ENCODE results near the gene KASH5. TPM values are rescaled to one million over a fixed set of nuclear protein-coding genes. Genes with fewer than 3 reads are reported as not detected.

KASH5 gene
- total RNA-seq, 2 experiments from 2014 or later: 12.0 to 16.3 TPM

- no peak overlapping the region for H2AFZ ChIP-seq (ENCODE audit: low read length)
- CTCF ChIA-PET (ENCODE audit: unreplicated experiment): interaction anchor here (0.8 kb wide), 1 partner anchor 35 kb away, joined by 3 read pairs; no protein-coding TSS in a partner anchor
- intact Hi-C loops (cut with micrococcal nuclease; ENCODE audit: unreplicated experiment): no loop called here
- no peak for TF ChIP-seq EZH2phosphoT487 (IDR thresholded peaks at IDR 0.05; ENCODE audit: borderline replicate concordance, low read depth, low read length)
- TF ChIP-seq, protein P1, sequence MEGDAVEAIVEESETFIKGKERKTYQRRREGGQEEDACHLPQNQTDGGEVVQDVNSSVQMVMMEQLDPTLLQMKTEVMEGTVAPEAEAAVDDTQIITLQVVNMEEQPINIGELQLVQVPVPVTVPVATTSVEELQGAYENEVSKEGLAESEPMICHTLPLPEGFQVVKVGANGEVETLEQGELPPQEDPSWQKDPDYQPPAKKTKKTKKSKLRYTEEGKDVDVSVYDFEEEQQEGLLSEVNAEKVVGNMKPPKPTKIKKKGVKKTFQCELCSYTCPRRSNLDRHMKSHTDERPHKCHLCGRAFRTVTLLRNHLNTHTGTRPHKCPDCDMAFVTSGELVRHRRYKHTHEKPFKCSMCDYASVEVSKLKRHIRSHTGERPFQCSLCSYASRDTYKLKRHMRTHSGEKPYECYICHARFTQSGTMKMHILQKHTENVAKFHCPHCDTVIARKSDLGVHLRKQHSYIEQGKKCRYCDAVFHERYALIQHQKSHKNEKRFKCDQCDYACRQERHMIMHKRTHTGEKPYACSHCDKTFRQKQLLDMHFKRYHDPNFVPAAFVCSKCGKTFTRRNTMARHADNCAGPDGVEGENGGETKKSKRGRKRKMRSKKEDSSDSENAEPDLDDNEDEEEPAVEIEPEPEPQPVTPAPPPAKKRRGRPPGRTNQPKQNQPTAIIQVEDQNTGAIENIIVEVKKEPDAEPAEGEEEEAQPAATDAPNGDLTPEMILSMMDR (conservative IDR thresholded peaks at IDR 0.05; ENCODE audit: low read length): no peak
- no peak for DNase-seq (ENCODE audit: low spot score)
- no peaks in the 10 kb centered on the region for H3K9me2 ChIP-seq (ENCODE audit: insufficient read depth, low read length)
- no peaks in the 10 kb centered on the region for H3K36me3 ChIP-seq (ENCODE audit: insufficient read depth, low read length)
- no peak overlapping the region for H3K4me2 ChIP-seq (ENCODE audit: low read length)
- H4K20me1 ChIP-seq (ENCODE audit: insufficient read depth, low read length): no peaks in the 10 kb centered on the region
- no peak overlapping the region for H3K4me3 ChIP-seq (ENCODE audit: low read depth, low read length, poor library complexity, severe bottlenecking)
- H3K4me1 ChIP-seq (ENCODE audit: insufficient read depth, low read length, poor library complexity, severe bottlenecking): peaks cover 13% of the 10 kb centered on the region
- no peaks in the 10 kb centered on the region for H3K79me2 ChIP-seq (ENCODE audit: insufficient read depth, low read depth, low read length)
- H3K9me3 ChIP-seq (ENCODE audit: low read length): no peaks in the 10 kb centered on the region; the same call in 1 of the 2 replicates
- POLR2A ChIA-PET: interaction anchor here (1.0 kb wide), 1 partner anchor 11 kb away, joined by 4 read pairs; no protein-coding TSS in a partner anchor
- no peak overlapping the region for H3K27ac ChIP-seq (ENCODE audit: low read depth, low read length, poor library complexity, severe bottlenecking)
- no TSS peak for BruUV-seq (replicated peaks)
Observed at GRCh38 chr19:49374665-49375434, 13.2 kb upstream of the KASH5 start.

DNA sequence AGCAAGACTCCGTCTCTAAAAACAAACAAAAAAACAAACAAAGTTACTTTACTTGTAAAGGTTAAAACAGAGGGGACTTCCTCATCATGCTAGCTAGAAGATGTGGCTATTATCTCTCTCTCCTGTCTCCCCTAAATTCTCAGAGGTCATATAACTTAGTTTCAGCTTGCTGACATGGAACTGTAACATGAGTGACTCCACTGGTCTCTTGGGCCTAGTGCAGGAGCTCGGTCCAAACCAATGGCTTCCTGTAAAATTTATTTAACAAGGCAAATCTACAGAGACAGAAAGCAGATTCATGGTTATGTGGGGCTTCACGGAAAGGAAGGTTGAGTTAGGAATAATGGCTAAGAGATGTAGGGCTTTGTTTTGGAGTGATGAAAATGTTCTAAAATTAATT lies 9.5 kb upstream of the KASH5 start:
- Histone ChIP-seq H2AFZ (ENCODE audit: low read length) (peak overlapping the region; percentile 76), H3K4me3 (ENCODE audit: low read depth, low read length, poor library complexity, severe bottlenecking) (no peak overlapping the region), H3K9me3 (ENCODE audit: low read length) (peaks cover 16% of the 10 kb centered on the region; the same call in 1 of the 2 replicates)

More for the DNA sequence above, 9.5 kb upstream of the KASH5 start:
- Histone ChIP-seq H3K4me2 (ENCODE audit: low read length) (no peak overlapping the region), H3K9me2 (ENCODE audit: insufficient read depth, low read length) (no peaks in the 10 kb centered on the region), H3K36me3 (ENCODE audit: insufficient read depth, low read length) (no peaks in the 10 kb centered on the region; the same call in 1 of the 2 replicates), H3K4me1 (ENCODE audit: insufficient read depth, low read length, poor library complexity, severe bottlenecking) (peaks cover 16% of the 10 kb centered on the region), H3K79me2 (ENCODE audit: insufficient read depth, low read depth, low read length) (no peaks in the 10 kb centered on the region), H3K27ac (ENCODE audit: low read depth, low read length, poor library complexity, severe bottlenecking) (no peak overlapping the region), H4K20me1 (ENCODE audit: insufficient read depth, low read length) (no peaks in the 10 kb centered on the region)
- no TSS peak for BruUV-seq (replicated peaks)
- no peak for DNase-seq (ENCODE audit: low spot score)
- POLR2A ChIA-PET: no interaction called here
- intact Hi-C loops (cut with micrococcal nuclease; ENCODE audit: unreplicated experiment): no loop called here
- TF ChIP-seq, protein P1 (conservative IDR thresholded peaks at IDR 0.05; ENCODE audit: low read length): no peak
- no peak for TF ChIP-seq EZH2phosphoT487 (IDR thresholded peaks at IDR 0.05; ENCODE audit: borderline replicate concordance, low read depth, low read length)
- CTCF ChIA-PET (ENCODE audit: unreplicated experiment): no interaction called here

All from OCI-LY7 (cell line).